Measurements from ENCODE around the gene FBLN5. TPM values are rescaled to one million over a fixed set of nuclear protein-coding genes. Genes with fewer than 3 reads are reported as not detected.

Gene FBLN5
- total and polyA plus RNA-seq, 2 of the 4 experiments (the other 2 are of a cell fraction): 10.6 to 76.4 TPM

- no peak overlapping the region for H2AFZ ChIP-seq (replicated peaks; ENCODE audit: low read length, poor library complexity)
- H2BK15ac ChIP-seq (ENCODE audit: low read depth, low read length): no peak overlapping the region
- no peak overlapping the region for H3K56ac ChIP-seq (ENCODE audit: extremely low read depth, insufficient read depth, low read length)
- no peak overlapping the region for H4K91ac ChIP-seq (ENCODE audit: insufficient read depth, low read depth, low read length)
- no peak for DNase-seq
- TF ChIP-seq RCOR1 (IDR thresholded peaks at IDR 0.05; ENCODE audit: insufficient replicate concordance, low read length) (no peak), POLR2A (IDR thresholded peaks at IDR 0.05; ENCODE audit: low read depth, low read length) (no peak), MAFK (IDR thresholded peaks at IDR 0.05; ENCODE audit: low read depth, low read length) (no peak), MAZ (IDR thresholded peaks at IDR 0.05; ENCODE audit: borderline replicate concordance, low read depth, low read length) (no peak), CTCF (conservative IDR thresholded peaks at IDR 0.05; ENCODE audit: low read depth, low read length) (no peak), FOS (IDR thresholded peaks at IDR 0.05; ENCODE audit: low read depth, low read length) (no peak), RFX5 (IDR thresholded peaks at IDR 0.05; ENCODE audit: low read depth, low read length) (no peak), ELK1 (IDR thresholded peaks at IDR 0.05; ENCODE audit: borderline replicate concordance, low read depth, low read length) (no peak), CHD1 (IDR thresholded peaks at IDR 0.05; ENCODE audit: low read depth, low read length) (no peak), USF2 (IDR thresholded peaks at IDR 0.05; ENCODE audit: low read depth, low read length) (no peak), MXI1 (IDR thresholded peaks at IDR 0.05; ENCODE audit: borderline replicate concordance, low read depth, low read length) (no peak)
- no peak overlapping the region for H3K4me3 ChIP-seq (ENCODE audit: insufficient read depth, low read depth, low read length)
- no peak overlapping the region for H2BK20ac ChIP-seq (ENCODE audit: low read depth, low read length)
- H4K20me1 ChIP-seq (ENCODE audit: insufficient read depth, low read length): no peaks in the 10 kb centered on the region
- CTCF ChIA-PET: interaction anchor here (1.1 kb wide), 1 partner anchor 8 kb away, joined by 4 read pairs; no protein-coding TSS in a partner anchor
- POLR2A ChIA-PET (ENCODE audit: unreplicated experiment): no interaction called here
- no peak overlapping the region for H3K18ac ChIP-seq (ENCODE audit: low read depth, low read length)
- H3K9me1 ChIP-seq (ENCODE audit: insufficient read depth, low read length): 0 out of 2 replicates have a peak, but pooled peaks cover 3% of the 10 kb centered on the region
- H2BK120ac ChIP-seq (ENCODE audit: low read depth, low read length): no peak overlapping the region
- no peak overlapping the region for H3K14ac ChIP-seq (replicated peaks; ENCODE audit: low read depth, low read length)
- ATAC-seq (ENCODE audit: low read depth): no peak
- H3K9me3 ChIP-seq (ENCODE audit: control insufficient read depth, insufficient read depth, low read length): no peaks in the 10 kb centered on the region
- H4K8ac ChIP-seq (ENCODE audit: low read depth in 2 of 2, low read length in 2 of 2): no peak overlapping the region
- H3K4ac ChIP-seq (ENCODE audit: low read depth, low read length): no peak overlapping the region
- no peak overlapping the region for H2AK9ac ChIP-seq (replicated peaks; ENCODE audit: low read depth, low read length, poor library complexity)
- H3K9ac ChIP-seq (ENCODE audit: low read depth, low read length): no peak overlapping the region
- dilution Hi-C loops (cut with HindIII; ENCODE audit: low sequenced_read_pairs, unreplicated experiment) (no loop called here), in situ Hi-C loops (cut with MboI; ENCODE audit: low sequenced_read_pairs) (no loop called here), intact Hi-C loops (cut with micrococcal nuclease) (no loop called here)
- no peak overlapping the region for H3K4me2 ChIP-seq (ENCODE audit: low read depth, low read length)
- BruUV-seq (replicated peaks): no TSS peak
- no peak overlapping the region for H3K27ac ChIP-seq (ENCODE audit: insufficient read depth, low read length)
- H3K27me3 ChIP-seq (ENCODE audit: control insufficient read depth, insufficient read depth, low read length): no peaks in the 10 kb centered on the region
- no peak overlapping the region for H3K23ac ChIP-seq (ENCODE audit: low read depth, low read length)
- H2AK5ac ChIP-seq (ENCODE audit: low read depth, low read length): no peak overlapping the region
- no peak overlapping the region for H4K5ac ChIP-seq (ENCODE audit: low read depth, low read length)
- H3K36me3 ChIP-seq (ENCODE audit: control insufficient read depth, insufficient read depth, low read length): peaks cover 9% of the 10 kb centered on the region
- H3K79me1 ChIP-seq (ENCODE audit: low read depth in 1 of 2, low read length in 2 of 2): peaks cover 12 to 29% of the 10 kb centered on the region in 2 experiments
- WGBS, 2 experiments (ENCODE audit: extremely low coverage in 2 of 2, insufficient read length in 1 of 2): no CpG with 5 or more reads among the region's 4 CpGs
- H3K4me1 ChIP-seq (ENCODE audit: control insufficient read depth, insufficient read depth, low read length): peaks cover 4% of the 10 kb centered on the region; the same call in 1 of the 2 replicates
- no peak overlapping the region for H2BK5ac ChIP-seq (ENCODE audit: low read depth, low read length, poor library complexity, severe bottlenecking)
Measured at GRCh38 chr14:91983588-91983987, 36.1 kb upstream of the FBLN5 start.

Data from IMR-90 (cell line).